ENCODE measurements around the gene DPM3.
"Not testable (repeated sequence)": the region's sequence is repeated elsewhere in the genome, so short reads cannot be mapped to it uniquely, and the experiment has no call there.

DPM3 gene

GRCh38 chr1:155164625-155165024, 24.3 kb upstream of the DPM3 start:
- not testable (repeated sequence) for H3K27ac ChIP-seq, H3K4me3 ChIP-seq

DNA sequence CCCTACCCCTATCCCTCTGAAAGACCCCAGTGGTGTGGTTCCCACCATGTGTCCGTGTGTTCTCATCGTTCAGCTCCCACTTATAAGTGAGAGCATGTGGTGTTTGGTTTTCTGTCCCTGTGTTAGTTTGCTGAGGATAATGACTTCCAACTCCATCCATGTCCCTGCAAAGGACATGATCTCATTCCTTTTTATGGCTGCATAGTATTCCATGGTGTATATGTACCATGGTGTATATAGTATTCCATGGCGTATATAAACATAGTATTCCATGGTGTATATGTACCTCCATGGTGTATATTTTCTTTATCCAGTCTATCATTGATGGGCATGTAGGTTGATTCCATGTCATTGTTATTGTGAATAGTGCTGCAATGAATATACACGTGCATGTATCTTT, 23.5 kb upstream of the DPM3 start:
- not testable (repeated sequence) for H3K4me3 ChIP-seq, H3K27ac ChIP-seq

DNA sequence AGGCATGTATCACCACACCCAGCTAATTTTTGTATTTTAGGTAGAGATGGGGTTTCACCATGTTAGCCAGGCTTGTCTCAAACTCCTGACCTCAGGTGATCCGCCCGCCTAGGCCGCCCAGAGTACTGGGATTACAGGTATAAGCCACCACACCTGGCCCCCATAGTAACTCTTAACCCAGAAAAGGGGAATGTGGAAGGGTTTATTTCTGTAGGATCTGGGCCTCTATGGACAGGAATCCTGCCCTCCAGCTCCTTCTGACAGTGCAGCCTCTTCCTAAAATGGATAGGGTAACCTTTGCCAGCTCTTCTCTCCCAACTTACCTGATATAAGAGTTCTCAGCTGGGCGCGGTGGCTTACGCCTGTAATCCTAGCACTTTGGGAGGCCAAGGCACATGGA, 22.3 kb upstream of the DPM3 start:
- not testable (repeated sequence) for H3K27ac ChIP-seq, H3K4me3 ChIP-seq

DNA sequence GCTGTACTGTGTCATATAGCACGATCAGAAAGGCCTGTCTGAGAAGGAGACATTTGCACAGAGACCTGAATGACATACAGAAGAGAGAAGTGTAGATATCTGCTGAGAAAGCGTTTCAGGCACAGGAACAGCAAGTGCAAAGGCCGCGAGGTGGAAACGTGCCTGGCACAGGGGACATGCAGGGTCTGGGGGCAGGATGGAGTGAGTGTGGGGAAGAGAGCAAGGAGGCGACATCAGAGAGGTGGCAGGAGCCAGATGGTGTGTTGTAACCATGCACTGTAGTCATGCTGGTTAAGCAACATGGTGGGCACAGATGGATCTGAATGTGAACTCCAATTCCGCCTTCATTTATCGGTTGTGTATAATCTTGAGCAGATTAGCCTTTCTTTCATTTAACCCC, 19.8 kb upstream of the DPM3 start:
- Histone ChIP-seq H3K27ac (no peak overlapping the region), H3K4me3 (no peak overlapping the region)

DNA sequence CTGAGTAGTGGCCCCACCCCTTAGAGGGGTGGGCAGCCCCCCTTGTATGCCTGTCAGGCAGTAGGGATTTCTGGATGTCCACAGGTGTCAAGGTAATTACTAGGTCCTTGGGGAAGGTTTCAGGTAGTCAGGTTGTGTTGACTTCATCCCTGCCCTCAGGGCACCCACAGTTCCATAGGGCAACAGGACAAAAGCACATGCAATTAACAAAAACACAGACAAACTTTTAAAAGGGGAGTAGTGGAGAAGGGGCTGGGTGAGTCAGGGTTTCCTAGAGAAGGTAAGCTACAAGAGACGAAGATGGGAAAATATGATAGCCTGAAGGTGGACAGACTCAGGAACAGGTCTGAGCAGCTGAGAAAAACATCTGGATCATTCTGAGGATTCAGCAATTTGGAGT, 18.7 kb upstream of the DPM3 start:
- Histone ChIP-seq H3K4me3 (no peak overlapping the region), H3K27ac (no peak overlapping the region)

DNA sequence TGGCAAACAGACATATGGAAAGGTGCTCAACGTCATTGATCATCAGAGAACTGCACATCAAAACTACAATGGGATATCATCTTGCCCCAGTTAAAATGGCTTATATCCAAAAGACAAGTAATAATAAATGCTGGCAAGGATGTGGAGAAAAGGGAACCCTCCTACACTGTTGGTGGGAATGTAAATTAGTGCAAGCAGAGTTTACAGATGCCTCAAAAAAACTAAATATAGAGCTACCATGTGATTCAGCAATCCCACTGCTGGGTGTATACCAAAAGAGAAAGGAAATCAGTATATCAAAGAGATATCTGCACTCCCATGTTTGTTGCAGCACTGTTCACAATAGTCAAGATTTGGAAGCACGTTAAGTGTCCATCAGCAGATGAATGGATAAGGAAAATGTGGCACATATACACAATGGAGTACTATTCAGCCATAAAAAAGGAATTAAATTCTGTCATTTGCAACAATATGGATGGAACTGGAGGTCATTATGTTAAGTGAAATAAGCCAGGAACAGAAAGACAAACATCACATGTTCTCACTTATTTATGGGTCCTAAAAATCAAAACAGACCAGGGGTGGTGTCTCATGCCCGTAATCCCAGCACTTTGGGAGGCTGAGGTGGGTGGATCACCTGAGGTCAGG, 15.8 kb upstream of the DPM3 start:
- not testable (repeated sequence) for H3K27ac ChIP-seq, H3K4me3 ChIP-seq

GRCh38 chr1:155145491-155145890, 5.2 kb upstream of the DPM3 start:
- Histone ChIP-seq H3K4me3 (no peak overlapping the region), H3K27ac (no peak overlapping the region)

DNA sequence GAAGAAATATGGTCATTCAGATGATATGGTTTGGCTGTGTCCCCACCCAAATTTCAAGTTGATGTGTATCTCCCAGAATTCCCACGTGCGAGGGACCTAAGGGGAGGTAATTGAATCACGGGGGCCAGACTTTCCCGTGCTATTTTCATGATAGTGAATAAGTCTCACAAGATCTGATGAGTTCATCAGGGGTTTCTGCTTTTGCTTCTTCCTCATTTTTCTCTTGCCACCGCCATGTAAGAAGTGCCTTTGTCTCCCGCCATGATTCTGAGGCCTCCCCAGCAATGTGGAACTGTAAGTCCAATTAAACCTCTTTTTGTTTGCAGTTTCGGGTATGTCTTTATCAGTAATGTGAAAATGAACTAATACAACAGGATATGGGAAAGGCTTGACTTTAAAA, 1.4 kb upstream of the DPM3 start:
- Histone ChIP-seq H3K4me3 (no peak overlapping the region), H3K27ac (no peak overlapping the region)

DNA sequence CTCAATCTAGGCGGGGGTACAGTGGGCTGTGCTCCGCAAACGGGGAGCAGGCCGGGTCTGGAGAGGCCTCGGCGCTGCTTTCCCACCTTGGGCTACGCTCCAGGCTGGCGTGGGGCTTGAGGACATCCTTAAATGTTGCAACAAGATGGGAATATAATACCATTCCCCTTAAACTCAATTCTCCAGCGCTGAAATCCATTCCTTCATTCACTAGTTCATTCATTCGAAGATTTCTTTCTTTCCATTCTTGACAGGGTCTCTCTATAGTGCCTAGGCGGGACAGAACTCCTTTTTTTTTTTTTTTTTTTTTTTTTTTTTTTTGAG, 261 bp upstream of the DPM3 start:
- H3K27ac ChIP-seq = peak overlapping the region in 16 of 21 experiments; percentile 79 to 96 (median 91)
- peak overlapping the region; percentile 67 to 95 (median 77) for H3K4me3 ChIP-seq

DNA sequence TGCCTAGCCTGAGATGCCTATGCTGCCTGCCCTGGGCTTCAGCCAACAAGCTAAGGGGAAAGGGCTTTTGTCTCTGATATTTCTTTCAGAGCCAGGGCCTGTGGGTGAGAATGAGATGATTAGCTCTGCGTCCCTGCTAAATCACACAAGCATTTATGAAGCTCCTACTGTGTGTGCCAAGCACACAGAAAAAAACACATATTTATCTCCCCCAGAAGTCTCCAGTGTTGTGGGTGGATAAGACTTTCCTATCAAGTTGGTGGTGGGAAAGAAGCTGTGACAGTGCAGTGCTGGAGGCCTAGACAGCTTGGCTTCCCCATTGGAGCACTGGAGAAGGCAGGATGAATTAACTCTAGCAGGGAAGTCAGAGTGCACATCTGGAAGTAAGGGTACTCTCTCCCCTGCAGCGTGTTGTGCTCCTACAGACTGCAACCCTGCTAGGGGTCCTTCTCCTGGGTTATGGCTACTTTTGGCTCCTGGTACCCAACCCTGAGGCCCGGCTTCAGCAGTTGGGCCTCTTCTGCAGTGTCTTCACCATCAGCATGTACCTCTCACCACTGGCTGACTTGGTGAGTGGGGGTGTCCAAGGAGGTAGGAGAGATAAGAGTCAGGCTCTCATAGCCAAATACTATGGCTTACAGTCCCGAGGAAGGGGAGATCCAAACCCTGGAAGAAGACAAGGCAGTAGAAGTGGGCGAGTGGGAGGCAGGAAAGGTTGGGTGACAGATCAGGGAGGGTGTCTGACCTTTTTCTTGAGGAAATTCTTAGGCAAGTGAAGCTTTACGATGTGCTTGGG, 3.0 kb downstream of the DPM3 start:
- Histone ChIP-seq H3K27ac (peak overlapping the region in 16 of 21 experiments; percentile 1 to 98 (median 96)), H3K4me3 (peak overlapping the region in 1 of 7 experiments; percentile 57)

DNA sequence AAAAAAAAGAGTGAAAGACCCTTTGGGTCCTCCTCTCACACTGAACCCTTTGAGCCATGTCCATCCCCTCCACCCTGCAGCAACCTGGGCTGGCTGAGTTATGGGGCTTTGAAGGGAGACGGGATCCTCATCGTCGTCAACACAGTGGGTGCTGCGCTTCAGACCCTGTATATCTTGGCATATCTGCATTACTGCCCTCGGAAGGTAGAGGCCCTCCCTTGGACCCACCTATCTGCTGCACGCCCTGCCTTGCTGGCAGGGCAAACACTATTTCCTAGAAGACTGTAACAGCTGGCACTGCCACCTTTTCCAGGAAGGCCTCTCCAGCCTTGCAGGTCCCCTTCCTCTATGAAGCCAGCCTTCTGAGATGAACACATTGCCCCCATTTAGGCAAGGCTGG, 3.6 kb downstream of the DPM3 start:
- Histone ChIP-seq H3K4me3 (peak overlapping the region; percentile 55 to 82 (median 62)), H3K27ac (peak overlapping the region in 19 of 21 experiments; percentile 1 to 98 (median 96))

GRCh38 chr1:155135415-155136028, 4.8 kb downstream of the DPM3 start, which contains the start of gene SLC50A1:
SLC50A1 (plus strand) TSS chr1:155135852; CDS start chr1:155135912, 60 bp downstream.
- H3K4me3 ChIP-seq = peak within 1 kb of the TSS; percentile 55 to 82 (median 62)
- peak within 1 kb of the TSS; percentile 68 to 98 (median 96) for H3K27ac ChIP-seq

DNA sequence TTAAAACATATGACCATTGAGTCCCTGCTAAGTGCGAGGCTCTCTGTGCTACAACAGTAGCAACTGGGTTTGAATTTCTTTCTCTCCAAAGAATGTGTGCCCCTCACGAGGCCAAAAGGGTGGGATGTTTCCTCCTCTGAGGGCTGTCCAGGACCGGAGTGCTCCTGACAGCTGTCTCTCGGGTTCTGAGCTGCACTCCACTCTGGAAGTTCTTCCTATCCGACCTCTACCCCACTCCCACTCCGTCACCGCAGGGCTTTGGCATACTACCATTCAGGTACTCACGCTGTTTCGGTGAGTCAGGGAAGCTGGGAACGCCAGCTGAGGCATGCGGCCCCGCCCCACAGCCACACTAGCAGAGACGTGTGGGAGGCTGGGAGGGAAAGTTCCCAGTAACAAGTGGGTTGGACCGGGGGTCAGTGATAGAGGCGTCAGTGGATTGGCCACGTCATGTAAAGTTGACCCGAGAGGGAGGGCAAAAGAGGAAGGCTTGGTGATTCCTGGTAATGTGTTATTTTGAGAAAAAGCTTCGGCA, 5.4 kb downstream of the DPM3 start:
- Histone ChIP-seq H3K4me3 (peak overlapping the region; percentile 55 to 82 (median 62)), H3K27ac (peak overlapping the region; percentile 65 to 98 (median 96))

DNA sequence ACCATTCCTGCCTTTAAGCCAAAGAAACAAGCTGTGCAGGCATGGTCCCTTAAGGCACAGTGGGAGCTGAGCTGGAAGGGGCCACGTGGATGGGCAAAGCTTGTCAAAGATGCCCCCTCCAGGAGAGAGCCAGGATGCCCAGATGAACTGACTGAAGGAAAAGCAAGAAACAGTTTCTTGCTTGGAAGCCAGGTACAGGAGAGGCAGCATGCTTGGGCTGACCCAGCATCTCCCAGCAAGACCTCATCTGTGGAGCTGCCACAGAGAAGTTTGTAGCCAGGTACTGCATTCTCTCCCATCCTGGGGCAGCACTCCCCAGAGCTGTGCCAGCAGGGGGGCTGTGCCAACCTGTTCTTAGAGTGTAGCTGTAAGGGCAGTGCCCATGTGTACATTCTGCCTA, 6.0 kb downstream of the DPM3 start:
- peak overlapping the region in 18 of 21 experiments; percentile 89 to 98 (median 96) for H3K27ac ChIP-seq
- peak overlapping the region in 2 of 7 experiments; percentile 16 to 82 for H3K4me3 ChIP-seq

- H3K4me3 ChIP-seq = peak overlapping the region in 1 of 7 experiments; percentile 16
These were observed 6.5 kb downstream of the DPM3 start for GRCh38 chr1:155133799-155134281.

DNA sequence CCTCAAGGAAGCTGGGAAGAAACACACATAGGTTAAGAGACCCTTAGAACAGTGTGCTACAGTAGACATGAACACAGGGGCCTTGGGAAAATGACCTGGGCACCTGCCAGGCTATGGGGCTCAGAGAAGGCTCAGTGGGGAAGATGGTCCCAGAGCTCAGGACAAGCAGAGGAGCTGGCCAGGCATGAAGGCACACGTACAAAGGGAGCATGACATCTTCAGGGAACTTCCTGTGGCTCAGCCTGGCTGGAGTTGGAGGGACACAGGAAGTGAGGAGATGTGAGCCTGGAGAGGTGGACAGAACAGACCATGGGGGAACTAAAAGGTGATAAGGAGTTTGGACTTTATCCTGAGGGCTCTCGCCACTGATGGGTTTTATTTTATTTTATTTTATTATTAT, 8.5 kb downstream of the DPM3 start:
- Histone ChIP-seq H3K27ac (peak overlapping the region in 7 of 21 experiments; percentile 28 to 97 (median 82)), H3K4me3 (peak overlapping the region in 2 of 7 experiments; percentile 54 to 66)

More at GRCh38 chr1:155133799-155134281, 6.5 kb downstream of the DPM3 start:
- peak overlapping the region in 13 of 21 experiments; percentile 92 to 98 (median 97) for H3K27ac ChIP-seq

DNA sequence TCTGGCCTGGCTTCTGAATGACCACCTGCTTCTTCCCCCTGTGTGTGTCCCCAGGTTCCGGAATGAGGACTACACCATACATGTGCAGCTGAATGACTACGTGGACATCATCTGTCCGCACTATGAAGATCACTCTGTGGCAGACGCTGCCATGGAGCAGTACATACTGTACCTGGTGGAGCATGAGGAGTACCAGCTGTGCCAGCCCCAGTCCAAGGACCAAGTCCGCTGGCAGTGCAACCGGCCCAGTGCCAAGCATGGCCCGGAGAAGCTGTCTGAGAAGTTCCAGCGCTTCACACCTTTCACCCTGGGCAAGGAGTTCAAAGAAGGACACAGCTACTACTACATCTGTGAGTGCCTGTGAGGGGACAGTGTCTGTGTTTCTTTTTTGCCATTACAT, 9.0 kb downstream of the DPM3 start:
- Histone ChIP-seq H3K27ac (peak overlapping the region in 10 of 21 experiments; percentile 37 to 98 (median 92)), H3K4me3 (peak overlapping the region in 2 of 7 experiments; percentile 54 to 66)

- Histone ChIP-seq H3K4me3 (peak overlapping the region; percentile 52 to 67 (median 61)), H3K27ac (peak overlapping the region in 20 of 21 experiments; percentile 67 to 98 (median 92))
These were observed 9.9 kb downstream of the DPM3 start for GRCh38 chr1:155130272-155131006.

GRCh38 chr1:155128755-155129473, 11.4 kb downstream of the DPM3 start:
- H3K27ac ChIP-seq = peak overlapping the region; percentile 23 to 98 (median 91)

More at GRCh38 chr1:155128755-155129473, 11.4 kb downstream of the DPM3 start:
- H3K4me3 ChIP-seq = peak overlapping the region; percentile 52 to 67 (median 61)
